ENCODE results near the gene ZMYND11. TPM values are rescaled to one million over a fixed set of nuclear protein-coding genes. Genes with fewer than 3 reads are reported as not detected.

The ZMYND11 gene
- 40.8 and 55.1 TPM in 2 replicates for total RNA-seq

GRCh38 chr10:135132-135600 is at the start of gene ZMYND11:
ZMYND11 (plus strand) TSS chr10:135455; CDS start chr10:180013, 44,558 bp downstream.

Other genes starting within 250 kb of the ZMYND11 start
- gene TUBB8, start 86.2 kb upstream of the ZMYND11 start, total RNA-seq, result not detected in 2 replicates

Data from bronchial smooth muscle cell (primary cell).